Cardiac muscle cell (in vitro differentiated cells and primary cell): Measurements from ENCODE around the gene TMEM156. TPM values are rescaled to one million over a fixed set of nuclear protein-coding genes. Genes with fewer than 3 reads are reported as not detected.

Experiments
- DNase-seq, 2 donors: peaks; one replicate each; pipeline versions ENCODE4 v3.0.0 to v3.0.0-alpha.2; 2010 to 2017; ENCODE audit warnings: low read depth in 1 of 2, low spot score in 1 of 2
- H3K27ac ChIP-seq: fragments of 200-600 bp; sonication (generic); 2 replicates; pipeline ENCODE4 v1.5.1; 2016
- H3K27me3 ChIP-seq: fragments of 200-600 bp; sonication (generic); 2 replicates; pipeline ENCODE4 v1.6.0; 2016; ENCODE audit warnings: control low read depth
- H3K36me3 ChIP-seq: fragments of 200-600 bp; sonication (generic); 2 replicates; pipeline ENCODE4 v1.5.1; 2016; ENCODE audit warnings: control low read depth
- H3K4me1 ChIP-seq: fragments of 200-600 bp; sonication (generic); 2 replicates; pipeline ENCODE4 v1.8.1; 2017; ENCODE audit warnings: low read depth, mild to moderate bottlenecking, mixed run types
- H3K4me3 ChIP-seq: fragments of 200-600 bp; sonication (generic); 2 replicates; pipeline ENCODE4 v1.5.1; 2016; ENCODE audit warnings: mild to moderate bottlenecking
- H3K9me3 ChIP-seq: fragments of 200-600 bp; sonication (generic); 2 replicates; pipeline ENCODE4 v1.5.1; 2017; ENCODE audit warnings: low read depth, mild to moderate bottlenecking, control low read depth
- polyA plus RNA-seq: library from polyadenylated mRNA; unstranded; fragments of >200 nt; fragmentation: Nextera tagmentation; extraction: Ambion mirVana; gene quantifications from 2 replicates; pipeline ENCODE4 v1.2.1, GENCODE V29; 2016
- total RNA-seq: library from RNA; depleted of rRNA; stranded (reverse); fragments of >200 nt; gene quantifications from 2 replicates; pipeline ENCODE4 v1.2.3, GENCODE V29; 2016
- TF ChIP-seq, protein P1 (sequence below): IDR thresholded peaks from 2 replicates; pipeline ENCODE4 v1.5.1; 2012; ENCODE audit warnings: low read depth, mild to moderate bottlenecking, low read length

Gene TMEM156
- total and polyA plus RNA-seq, 2 experiments from 2014 or later = not detected

DNA sequence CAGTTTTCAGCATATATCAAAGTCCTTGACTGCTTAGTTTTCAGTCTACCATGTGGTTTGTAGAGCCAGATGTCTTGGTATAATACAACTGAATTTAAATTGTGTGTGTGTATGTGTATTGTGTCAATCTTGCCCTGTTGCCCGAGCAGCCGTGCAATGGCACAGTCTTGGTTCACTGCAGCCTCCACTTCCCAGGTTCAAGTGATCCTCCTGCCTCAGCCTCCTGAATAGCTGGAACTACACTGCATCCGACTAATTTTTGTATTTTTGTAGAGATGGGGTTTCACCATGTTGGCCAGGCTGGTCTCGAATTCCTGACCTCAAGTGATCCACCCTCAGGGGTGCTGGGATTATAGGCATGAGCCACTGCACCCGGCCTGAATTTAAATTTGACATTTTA lies 23.8 kb upstream of the TMEM156 start:
- Histone ChIP-seq H3K36me3 (no peaks in the 10 kb centered on the region), H3K9me3 (no peaks in the 10 kb centered on the region), H3K4me3 (no peak overlapping the region), H3K27me3 (no peaks in the 10 kb centered on the region), H3K4me1 (peaks cover 12% of the 10 kb centered on the region), H3K27ac (no peak overlapping the region)
- no peak for DNase-seq
- TF ChIP-seq, protein P1, sequence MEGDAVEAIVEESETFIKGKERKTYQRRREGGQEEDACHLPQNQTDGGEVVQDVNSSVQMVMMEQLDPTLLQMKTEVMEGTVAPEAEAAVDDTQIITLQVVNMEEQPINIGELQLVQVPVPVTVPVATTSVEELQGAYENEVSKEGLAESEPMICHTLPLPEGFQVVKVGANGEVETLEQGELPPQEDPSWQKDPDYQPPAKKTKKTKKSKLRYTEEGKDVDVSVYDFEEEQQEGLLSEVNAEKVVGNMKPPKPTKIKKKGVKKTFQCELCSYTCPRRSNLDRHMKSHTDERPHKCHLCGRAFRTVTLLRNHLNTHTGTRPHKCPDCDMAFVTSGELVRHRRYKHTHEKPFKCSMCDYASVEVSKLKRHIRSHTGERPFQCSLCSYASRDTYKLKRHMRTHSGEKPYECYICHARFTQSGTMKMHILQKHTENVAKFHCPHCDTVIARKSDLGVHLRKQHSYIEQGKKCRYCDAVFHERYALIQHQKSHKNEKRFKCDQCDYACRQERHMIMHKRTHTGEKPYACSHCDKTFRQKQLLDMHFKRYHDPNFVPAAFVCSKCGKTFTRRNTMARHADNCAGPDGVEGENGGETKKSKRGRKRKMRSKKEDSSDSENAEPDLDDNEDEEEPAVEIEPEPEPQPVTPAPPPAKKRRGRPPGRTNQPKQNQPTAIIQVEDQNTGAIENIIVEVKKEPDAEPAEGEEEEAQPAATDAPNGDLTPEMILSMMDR = no peak

DNA sequence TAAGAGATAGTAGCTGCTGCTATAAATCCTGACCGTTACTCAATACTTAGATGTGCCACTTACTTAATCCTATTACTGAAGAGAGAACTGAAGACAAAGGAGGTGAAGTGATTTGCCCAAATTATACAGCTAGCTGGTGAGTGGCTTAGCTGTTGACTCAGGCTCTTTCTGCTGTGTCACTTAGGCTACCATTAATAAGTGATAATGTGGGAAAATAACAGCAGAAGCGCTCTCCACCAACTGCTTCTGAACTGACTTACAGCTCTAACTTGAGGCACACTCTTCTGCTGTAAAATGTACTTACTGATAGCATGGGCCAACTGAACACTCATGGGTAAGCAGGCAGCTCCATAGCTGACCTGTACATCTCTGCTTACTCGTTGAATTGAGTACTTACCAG lies 22.3 kb upstream of the TMEM156 start:
- no peaks in the 10 kb centered on the region for H3K27me3 ChIP-seq
- TF ChIP-seq, protein P1 = no peak
- no peak overlapping the region for H3K4me3 ChIP-seq
- H3K9me3 ChIP-seq = no peaks in the 10 kb centered on the region
- H3K27ac ChIP-seq = peak overlapping the region; percentile 68
- no peak for DNase-seq
- peaks cover 12% of the 10 kb centered on the region for H3K4me1 ChIP-seq
- H3K36me3 ChIP-seq = no peaks in the 10 kb centered on the region

DNA sequence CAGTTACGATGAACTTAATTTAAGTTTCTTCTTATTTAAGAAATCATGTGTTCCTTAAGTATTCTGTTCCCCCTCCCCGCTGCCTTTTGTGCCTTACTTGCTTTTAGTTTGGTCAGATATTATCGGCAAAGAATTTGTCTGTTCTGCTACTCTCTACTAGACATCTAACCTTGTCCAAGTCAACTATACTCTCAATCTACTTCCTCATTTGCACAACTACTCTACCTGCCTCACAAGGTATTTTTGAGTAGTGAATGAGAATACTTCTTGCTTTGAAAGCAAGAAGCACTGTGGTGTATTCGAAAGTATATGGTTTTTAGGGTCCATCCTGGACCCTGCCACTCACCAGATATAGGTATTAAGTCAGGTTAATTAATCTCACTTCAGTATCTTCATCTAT lies 21.8 kb upstream of the TMEM156 start:
- Histone ChIP-seq H3K36me3 (no peaks in the 10 kb centered on the region), H3K27me3 (no peaks in the 10 kb centered on the region), H3K27ac (no peak overlapping the region), H3K9me3 (no peaks in the 10 kb centered on the region), H3K4me1 (peaks cover 12% of the 10 kb centered on the region), H3K4me3 (no peak overlapping the region)
- TF ChIP-seq, protein P1 = no peak
- DNase-seq = no peak

DNA sequence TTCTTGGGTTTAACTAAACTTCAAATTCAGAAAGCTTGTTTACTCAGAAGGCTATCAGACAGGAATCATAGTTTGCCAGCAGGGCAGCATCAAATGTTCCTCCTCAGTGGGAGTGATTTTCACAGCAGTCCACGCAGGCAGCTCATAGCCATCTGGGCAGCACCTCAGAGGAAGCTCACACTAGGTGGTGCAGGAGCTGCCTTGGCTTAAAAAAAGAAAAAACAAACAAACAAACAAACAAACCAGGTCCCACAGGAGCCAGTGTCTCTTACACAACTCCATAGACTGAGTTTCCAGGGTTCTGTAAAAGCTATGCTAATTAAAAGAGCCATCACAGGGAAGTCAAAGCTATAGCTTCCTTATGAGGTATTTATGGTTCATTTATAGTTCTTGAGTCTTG lies 19.3 kb upstream of the TMEM156 start:
- Histone ChIP-seq H3K4me1 (peaks cover 12% of the 10 kb centered on the region), H3K9me3 (no peaks in the 10 kb centered on the region), H3K27ac (no peak overlapping the region), H3K36me3 (no peaks in the 10 kb centered on the region), H3K4me3 (no peak overlapping the region), H3K27me3 (no peaks in the 10 kb centered on the region)
- TF ChIP-seq, protein P1 = no peak
- DNase-seq = no peak

DNA sequence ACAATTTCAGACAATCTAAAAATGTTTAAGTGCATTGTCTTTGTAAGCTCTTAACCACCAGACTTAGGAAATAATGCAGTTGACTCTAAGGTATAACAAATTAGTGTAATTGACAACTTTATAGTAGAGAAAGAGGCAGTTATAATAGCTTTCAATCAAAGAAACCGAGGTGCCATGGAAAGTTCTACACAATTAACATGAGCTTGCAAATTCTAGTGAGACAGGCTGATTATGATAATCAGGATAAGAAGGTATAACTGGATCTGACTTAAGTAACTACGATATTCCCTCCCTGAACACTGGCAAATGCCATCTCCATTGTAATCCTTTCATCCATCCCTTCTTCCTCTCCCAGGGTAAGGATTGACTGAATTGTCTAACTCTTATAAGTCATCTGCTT lies 18.4 kb upstream of the TMEM156 start:
- Histone ChIP-seq H3K27ac (no peak overlapping the region), H3K27me3 (no peaks in the 10 kb centered on the region), H3K4me3 (no peak overlapping the region), H3K36me3 (no peaks in the 10 kb centered on the region), H3K4me1 (peaks cover 12% of the 10 kb centered on the region), H3K9me3 (no peaks in the 10 kb centered on the region)
- no peak for DNase-seq
- TF ChIP-seq, protein P1 = no peak

DNA sequence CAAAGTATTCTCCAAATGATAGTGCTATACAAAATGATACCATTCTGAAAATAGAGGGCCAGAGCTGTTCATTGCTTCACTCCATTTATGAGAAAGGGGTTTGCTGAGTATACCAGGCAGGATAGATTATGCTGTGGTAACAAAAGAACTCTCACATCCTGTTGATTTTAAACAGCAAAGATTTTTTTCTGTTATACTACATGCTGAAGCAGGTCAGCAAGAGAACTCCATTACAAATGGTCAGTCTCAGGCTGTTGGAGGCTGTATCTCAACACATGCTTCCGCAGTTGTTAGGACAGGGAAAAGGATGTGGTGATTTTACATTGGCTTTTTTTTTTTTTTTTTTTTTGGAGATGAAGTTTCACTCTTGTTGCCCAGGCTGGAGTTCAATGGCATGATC lies 16.1 kb upstream of the TMEM156 start:
- no peaks in the 10 kb centered on the region for H3K36me3 ChIP-seq
- TF ChIP-seq, protein P1 = no peak
- H3K27ac ChIP-seq = no peak overlapping the region
- no peaks in the 10 kb centered on the region for H3K27me3 ChIP-seq
- DNase-seq = peak in 1 of 2 donors; percentile 32
- no peaks in the 10 kb centered on the region for H3K4me1 ChIP-seq
- no peaks in the 10 kb centered on the region for H3K9me3 ChIP-seq
- H3K4me3 ChIP-seq = no peak overlapping the region
